Neural crest cell (in vitro differentiated cells): ENCODE results near the gene FKBP2. TPM values are rescaled to one million over a fixed set of nuclear protein-coding genes. Genes with fewer than 3 reads are reported as not detected.
A peak's percentile ranks its signal among the peaks of the same experiment; 100 is the strongest.

Experiments used
- DNase-seq: peaks from one replicate; pipeline ENCODE4 v3.0.0; 2021; ENCODE audit warnings: low read depth, mixed read lengths, low spot score
- H3K27ac Mint-ChIP-seq: one replicate; pipeline ENCODE4 v1.8.0; 2021; ENCODE audit warnings: mild to moderate bottlenecking, mixed read lengths; ENCODE audit not compliant: unreplicated experiment
- H3K27me3 Mint-ChIP-seq: 2 replicates; pipeline ENCODE4 v1.8.0; 2021; ENCODE audit warnings: low read depth, mild to moderate bottlenecking, mixed read lengths
- H3K36me3 Mint-ChIP-seq: 2 replicates; pipeline ENCODE4 v1.8.0; 2021; ENCODE audit warnings: low read depth, mild to moderate bottlenecking, mixed read lengths
- H3K4me1 Mint-ChIP-seq: 2 replicates; pipeline ENCODE4 v1.8.0; 2021; ENCODE audit warnings: mixed read lengths
- H3K4me3 Mint-ChIP-seq: one replicate; pipeline ENCODE4 v1.8.0; 2021; ENCODE audit warnings: mild to moderate bottlenecking, mixed read lengths
- H3K9me3 Mint-ChIP-seq: 2 replicates; pipeline ENCODE4 v1.8.0; 2021; ENCODE audit warnings: mixed read lengths
- total RNA-seq: library from RNA; stranded (reverse); gene quantifications from 2 replicates; pipeline ENCODE4 v1.2.1, GENCODE V29; 2021
- TF ChIP-seq, protein P1 (sequence below): fragments of 200-600 bp; sonication (generic); conservative IDR thresholded peaks from 2 replicates; pipeline ENCODE4 v1.5.0; 2021; ENCODE audit warnings: antibody characterized with exemption, mild to moderate bottlenecking

FKBP2 gene
- total RNA-seq, 1 donor from 2014 or later, result 29.2 TPM

DNA sequence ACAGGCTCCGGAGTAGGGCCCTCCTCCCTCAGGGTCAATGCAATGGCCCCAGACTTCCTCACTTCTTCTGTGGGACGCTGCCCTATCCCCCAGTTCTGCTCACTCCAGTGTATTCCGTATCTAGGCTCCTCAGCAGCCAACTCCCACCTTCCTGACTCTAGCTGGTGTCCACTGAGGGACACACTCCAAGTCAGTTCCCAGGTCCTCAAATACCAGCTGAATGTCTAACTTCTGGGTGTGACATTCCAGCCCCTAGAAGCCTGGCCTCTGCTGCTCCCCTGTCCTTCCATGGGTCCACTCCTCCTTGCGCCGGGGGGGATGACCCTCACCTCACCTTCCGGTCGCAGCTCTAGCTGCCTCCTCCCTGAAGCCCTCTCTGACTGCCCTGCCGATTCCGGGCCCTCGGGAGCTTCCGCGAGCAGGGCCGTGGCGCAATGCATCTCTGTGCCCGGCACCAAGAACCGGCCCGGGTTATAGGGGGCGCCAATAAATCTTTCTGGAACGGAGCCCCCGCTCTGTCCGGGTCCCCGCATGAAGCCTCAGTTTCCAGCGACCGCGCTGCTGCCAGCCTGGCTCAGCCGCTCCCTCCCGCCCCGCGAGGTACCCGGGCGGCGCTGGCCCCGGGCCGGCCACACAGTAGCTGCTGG lies 28.1 kb downstream of the FKBP2 start:
- Mint-ChIP-seq H3K9me3 (no peaks in the 10 kb centered on the region), H3K27ac (peak overlapping the region; percentile 92), H3K4me3 (peak overlapping the region; percentile 85), H3K36me3 (peaks cover 3% of the 10 kb centered on the region), H3K4me1 (peaks cover 22% of the 10 kb centered on the region), H3K27me3 (peaks cover 7% of the 10 kb centered on the region)
- TF ChIP-seq, protein P1, sequence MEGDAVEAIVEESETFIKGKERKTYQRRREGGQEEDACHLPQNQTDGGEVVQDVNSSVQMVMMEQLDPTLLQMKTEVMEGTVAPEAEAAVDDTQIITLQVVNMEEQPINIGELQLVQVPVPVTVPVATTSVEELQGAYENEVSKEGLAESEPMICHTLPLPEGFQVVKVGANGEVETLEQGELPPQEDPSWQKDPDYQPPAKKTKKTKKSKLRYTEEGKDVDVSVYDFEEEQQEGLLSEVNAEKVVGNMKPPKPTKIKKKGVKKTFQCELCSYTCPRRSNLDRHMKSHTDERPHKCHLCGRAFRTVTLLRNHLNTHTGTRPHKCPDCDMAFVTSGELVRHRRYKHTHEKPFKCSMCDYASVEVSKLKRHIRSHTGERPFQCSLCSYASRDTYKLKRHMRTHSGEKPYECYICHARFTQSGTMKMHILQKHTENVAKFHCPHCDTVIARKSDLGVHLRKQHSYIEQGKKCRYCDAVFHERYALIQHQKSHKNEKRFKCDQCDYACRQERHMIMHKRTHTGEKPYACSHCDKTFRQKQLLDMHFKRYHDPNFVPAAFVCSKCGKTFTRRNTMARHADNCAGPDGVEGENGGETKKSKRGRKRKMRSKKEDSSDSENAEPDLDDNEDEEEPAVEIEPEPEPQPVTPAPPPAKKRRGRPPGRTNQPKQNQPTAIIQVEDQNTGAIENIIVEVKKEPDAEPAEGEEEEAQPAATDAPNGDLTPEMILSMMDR, result no peak
- DNase-seq, result peak; percentile 14

DNA sequence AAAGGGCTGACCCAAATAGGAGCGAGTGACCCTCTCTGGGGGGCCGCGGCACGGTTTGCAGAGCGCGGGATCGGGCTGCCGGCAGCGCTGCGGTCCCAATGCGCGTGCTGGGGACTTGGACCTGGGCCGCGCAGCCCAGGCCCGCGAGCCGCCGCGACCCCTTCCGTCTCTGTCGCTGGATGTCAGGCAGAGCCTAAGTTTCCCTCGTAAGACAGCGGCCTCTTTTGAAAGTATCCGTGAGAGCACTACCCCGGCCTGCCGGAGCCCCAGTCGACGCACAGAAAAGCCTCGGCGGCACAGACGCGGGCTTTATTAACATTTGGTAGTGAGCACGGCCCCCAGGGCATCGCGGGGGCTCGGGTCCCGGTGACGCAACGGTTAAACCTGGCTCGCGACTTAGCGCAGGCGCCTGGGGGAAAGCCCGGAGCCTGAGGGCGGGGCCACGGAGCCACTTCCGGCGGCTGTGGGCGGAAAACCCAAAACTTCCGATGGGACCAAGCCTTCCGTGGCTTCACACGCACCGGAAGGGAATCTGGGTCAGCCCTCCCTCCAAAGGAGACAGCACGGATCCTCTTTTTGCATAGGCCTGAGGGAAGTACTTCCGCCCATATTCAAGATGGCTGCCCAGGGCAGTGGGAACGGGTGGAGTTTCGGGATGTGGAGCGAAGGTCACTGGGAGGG lies 28.8 kb downstream of the FKBP2 start:
- DNase-seq, result peak; percentile 96
- H3K4me3 Mint-ChIP-seq, result peak overlapping the region; percentile 99

DNA sequence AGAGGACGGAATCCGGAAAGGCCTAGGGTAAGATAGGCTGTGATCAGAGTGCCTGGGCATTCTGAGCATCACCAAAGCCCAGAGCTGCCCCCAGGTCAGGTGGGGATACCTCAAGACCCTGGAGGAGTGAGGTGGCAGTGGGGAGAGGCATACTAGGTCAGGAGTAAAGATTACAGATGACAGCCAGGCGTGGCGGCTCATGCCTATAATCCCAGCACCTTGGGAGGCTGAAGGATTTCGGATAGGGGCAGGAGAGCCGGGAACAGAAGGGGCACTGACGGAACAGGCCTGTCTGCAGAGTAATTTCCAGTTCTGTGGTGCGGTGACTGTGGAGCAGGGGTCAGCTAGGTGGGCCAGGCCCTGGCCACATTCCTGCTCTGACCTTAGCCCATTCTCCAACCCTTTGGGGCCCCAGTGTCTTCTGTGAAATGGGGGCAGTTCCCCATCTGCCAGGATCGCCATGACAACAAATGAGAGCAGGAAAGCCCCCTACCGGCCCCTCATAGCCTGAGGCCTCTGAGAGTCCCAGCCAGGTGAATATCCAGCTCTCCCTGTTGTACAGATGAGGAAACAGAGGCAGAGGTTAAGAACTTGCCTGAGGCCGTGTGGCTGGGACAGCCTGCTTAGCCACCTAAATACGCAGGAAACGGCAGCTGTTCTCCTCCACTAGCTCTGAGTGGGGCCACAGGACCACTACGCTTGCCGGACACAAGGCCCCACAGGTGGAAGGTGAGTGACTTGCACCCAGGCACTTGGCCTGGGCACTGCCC lies 34.3 kb downstream of the FKBP2 start:
- TF ChIP-seq, protein P1, result no peak
- no peak for DNase-seq
- H3K9me3 Mint-ChIP-seq, result no peaks in the 10 kb centered on the region
- H3K4me3 Mint-ChIP-seq, result peak overlapping the region; percentile 44
- H3K36me3 Mint-ChIP-seq, result peaks cover under 1% of the 10 kb centered on the region
- no peak overlapping the region for H3K27ac Mint-ChIP-seq
- peaks cover 2% of the 10 kb centered on the region for H3K27me3 Mint-ChIP-seq
- H3K4me1 Mint-ChIP-seq, result peaks cover 9% of the 10 kb centered on the region

More for the DNA sequence above, 28.8 kb downstream of the FKBP2 start:
- peaks cover 7% of the 10 kb centered on the region for H3K27me3 Mint-ChIP-seq
- peaks cover 3% of the 10 kb centered on the region for H3K36me3 Mint-ChIP-seq
- H3K27ac Mint-ChIP-seq, result peak overlapping the region; percentile 100
- TF ChIP-seq, protein P1, result no peak
- H3K4me1 Mint-ChIP-seq, result peaks cover 22% of the 10 kb centered on the region
- H3K9me3 Mint-ChIP-seq, result no peaks in the 10 kb centered on the region

DNA sequence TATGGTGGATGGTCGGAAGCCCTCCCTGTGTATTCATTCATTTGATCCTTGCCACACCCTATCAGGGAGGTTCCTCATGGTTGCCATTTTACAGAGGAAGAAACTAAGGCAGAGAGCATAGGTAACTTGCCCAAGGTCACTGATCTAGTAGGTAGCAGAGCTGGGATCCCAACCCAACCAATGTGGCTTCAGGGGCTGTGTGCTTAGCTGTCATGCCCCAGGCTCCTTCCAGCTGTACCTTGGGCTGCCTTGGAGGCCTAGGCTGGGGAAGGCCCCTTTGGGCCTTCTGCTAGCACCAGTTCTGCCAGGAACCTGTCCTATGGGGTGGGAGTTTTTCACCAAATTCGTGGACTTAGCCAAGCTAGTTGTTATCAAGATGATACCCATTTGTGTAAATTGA lies 34.9 kb downstream of the FKBP2 start:
- TF ChIP-seq, protein P1, result no peak
- Mint-ChIP-seq H3K36me3 (no peaks in the 10 kb centered on the region), H3K4me3 (no peak overlapping the region), H3K27ac (no peak overlapping the region), H3K27me3 (no peaks in the 10 kb centered on the region), H3K4me1 (peaks cover 6% of the 10 kb centered on the region), H3K9me3 (no peaks in the 10 kb centered on the region)
- no peak for DNase-seq

GRCh38 chr11:64276653-64277431 lies 35.9 kb downstream of the FKBP2 start:
- TF ChIP-seq, protein P1, result no peak
- Mint-ChIP-seq H3K27ac (no peak overlapping the region), H3K4me3 (peak overlapping the region; percentile 9), H3K9me3 (no peaks in the 10 kb centered on the region), H3K4me1 (peaks cover 8% of the 10 kb centered on the region), H3K36me3 (no peaks in the 10 kb centered on the region), H3K27me3 (no peaks in the 10 kb centered on the region)
- no peak for DNase-seq
